Spleen (tissue), 7 donors: Measurements from ENCODE around the gene CCDC86.
"Not testable (repeated sequence)": the region's sequence is repeated elsewhere in the genome, so short reads cannot be mapped to it uniquely, and the experiment has no call there.

Source experiments
- CTCF ChIP-seq, 11 experiments: fragments of 200-600 bp in 7 of 11; fragments of 450-650 bp in 4 of 11; sonication (generic) in 4 of 11; IDR thresholded peaks in 8 of 11; conservative IDR thresholded peaks in 3 of 11; 1 replicate in 7 of 11; 2 replicates in 4 of 11; pipeline versions ENCODE4 v1.4.0 to v1.8.0; 2016 to 2021; ENCODE audit warnings: antibody characterized with exemption in 11 of 11, inconsistent platforms in 4 of 11, mild to moderate bottlenecking in 1 of 11
- POLR2AphosphoS5 ChIP-seq, 3 donors: sonication (generic); formaldehyde crosslinking; IDR thresholded peaks; one replicate each; pipeline ENCODE4 v1.5.1; 2017; ENCODE audit warnings: antibody characterized with exemption in 3 of 3
- donor health status: DM: no; HTN: no; CAD: no; lungs with moderate emphysema.
- donor health status: DM: no; HTN: no; CAD: no.
- donor health status: DM: no; HTN: no; CAD: no.

- TF ChIP-seq CTCF (IDR thresholded peaks at IDR 0.05 in 8 of 11, conservative IDR thresholded peaks at IDR 0.05 in 3 of 11); POLR2AphosphoS5 (IDR thresholded peaks at IDR 0.05): not testable (repeated sequence)
Observed at GRCh38 chr11:60823745-60824306, 18.1 kb upstream of the CCDC86 start.
